Fibroblast of villous mesenchyme (primary cell): ENCODE data around the gene MYO1E. TPM values are rescaled to one million over a fixed set of nuclear protein-coding genes. Genes with fewer than 3 reads are reported as not detected.
"Not testable (repeated sequence)": the region's sequence is repeated elsewhere in the genome, so short reads cannot be mapped to it uniquely, and the experiment has no call there.

Source experiments
- DNase-seq: peaks from one replicate; pipeline ENCODE4 v3.0.0-alpha.2; 2010; ENCODE audit warnings: low read depth
- H3K4me3 ChIP-seq: 2 replicates; pipeline ENCODE4 v1.5.1; 2011; ENCODE audit warnings: low read depth, mild to moderate bottlenecking, low read length
- CTCF ChIP-seq: IDR thresholded peaks from 2 replicates; pipeline ENCODE4 v1.5.1; 2012; ENCODE audit warnings: low read depth, mild to moderate bottlenecking, low read length; ENCODE audit not compliant: insufficient read depth
- total RNA-seq: library from RNA; depleted of rRNA; stranded (reverse); fragments of >200 nt; gene quantifications from 2 replicates; pipeline ENCODE4 v1.2.3, GENCODE V29; 2012

Gene MYO1E
- total RNA-seq, 1 donor: 107 TPM

GRCh38 chr15:59340325-59340724 is 32.3 kb downstream of the MYO1E start:
- no peak for TF ChIP-seq CTCF
- no peak overlapping the region for H3K4me3 ChIP-seq
- peak; percentile 34 for DNase-seq

GRCh38 chr15:59339252-59339672 is 33.4 kb downstream of the MYO1E start:
- no peak overlapping the region for H3K4me3 ChIP-seq
- TF ChIP-seq CTCF: no peak
- peak; percentile 69 for DNase-seq

- no peak for TF ChIP-seq CTCF
- no peak overlapping the region for H3K4me3 ChIP-seq
- DNase-seq: no peak
Observed at GRCh38 chr15:59338414-59338813, 34.3 kb downstream of the MYO1E start.

GRCh38 chr15:59336725-59337124 is 35.9 kb downstream of the MYO1E start:
- not testable (repeated sequence) for DNase-seq, H3K4me3 ChIP-seq

GRCh38 chr15:59335207-59335786 is 37.4 kb downstream of the MYO1E start:
- TF ChIP-seq CTCF: no peak
- no peak overlapping the region for H3K4me3 ChIP-seq
- DNase-seq: no peak

GRCh38 chr15:59334076-59334415 is 38.6 kb downstream of the MYO1E start:
- DNase-seq: no peak
- H3K4me3 ChIP-seq: no peak overlapping the region
- TF ChIP-seq CTCF: no peak

- no peak overlapping the region for H3K4me3 ChIP-seq
- DNase-seq: no peak
- TF ChIP-seq CTCF: no peak
Observed at GRCh38 chr15:59333401-59334075, 39.1 kb downstream of the MYO1E start.
